ENCODE data around the gene CYP3A5. TPM values are rescaled to one million over a fixed set of nuclear protein-coding genes. Genes with fewer than 3 reads are reported as not detected.
A peak's percentile ranks its signal among the peaks of the same experiment; 100 is the strongest.

Gene CYP3A5
- total RNA-seq, 2 donors from 2014 or later, result 0.38 to 0.42 TPM

GRCh38 chr7:99615989-99616358, 63.8 kb downstream of the CYP3A5 start:
- no peak for DNase-seq
- peaks cover 14% of the 10 kb centered on the region for H3K4me1 Mint-ChIP-seq
- H3K9me3 Mint-ChIP-seq, result peaks cover 2% of the 10 kb centered on the region
- Histone ChIP-seq H3K4me1 (ENCODE audit: control insufficient read depth, insufficient read depth, low read length) (peaks cover 5% of the 10 kb centered on the region), H3K27me3 (ENCODE audit: control insufficient read depth, insufficient read depth, low read length, poor library complexity, severe bottlenecking) (no peaks in the 10 kb centered on the region), H3K4me3 (ENCODE audit: low read length) (peak overlapping the region; percentile 92), H3K27ac (ENCODE audit: low read depth, low read length) (no peak overlapping the region), H3K9ac (ENCODE audit: extremely low read depth, low read length, poor library complexity, severe bottlenecking) (no peak overlapping the region), H3K9me3 (ENCODE audit: control insufficient read depth, low read length) (no peaks in the 10 kb centered on the region), H3K36me3 (ENCODE audit: control insufficient read depth, insufficient read depth, low read length) (peaks cover 28% of the 10 kb centered on the region)
- peaks cover 33% of the 10 kb centered on the region for H3K27me3 Mint-ChIP-seq (ENCODE audit: insufficient read depth)
- 99 to 100% methylated on average over 1 to 5 of the region's 5 CpGs for WGBS, 2 experiments (ENCODE audit: insufficient coverage in 1 of 2, insufficient read length in 1 of 2)
- peak overlapping the region; percentile 98 for H3K27ac Mint-ChIP-seq
- H3K4me3 Mint-ChIP-seq, result peak overlapping the region; percentile 88
- H3K36me3 Mint-ChIP-seq (ENCODE audit: low read depth), result peaks cover 28% of the 10 kb centered on the region
- TF ChIP-seq, protein P1, sequence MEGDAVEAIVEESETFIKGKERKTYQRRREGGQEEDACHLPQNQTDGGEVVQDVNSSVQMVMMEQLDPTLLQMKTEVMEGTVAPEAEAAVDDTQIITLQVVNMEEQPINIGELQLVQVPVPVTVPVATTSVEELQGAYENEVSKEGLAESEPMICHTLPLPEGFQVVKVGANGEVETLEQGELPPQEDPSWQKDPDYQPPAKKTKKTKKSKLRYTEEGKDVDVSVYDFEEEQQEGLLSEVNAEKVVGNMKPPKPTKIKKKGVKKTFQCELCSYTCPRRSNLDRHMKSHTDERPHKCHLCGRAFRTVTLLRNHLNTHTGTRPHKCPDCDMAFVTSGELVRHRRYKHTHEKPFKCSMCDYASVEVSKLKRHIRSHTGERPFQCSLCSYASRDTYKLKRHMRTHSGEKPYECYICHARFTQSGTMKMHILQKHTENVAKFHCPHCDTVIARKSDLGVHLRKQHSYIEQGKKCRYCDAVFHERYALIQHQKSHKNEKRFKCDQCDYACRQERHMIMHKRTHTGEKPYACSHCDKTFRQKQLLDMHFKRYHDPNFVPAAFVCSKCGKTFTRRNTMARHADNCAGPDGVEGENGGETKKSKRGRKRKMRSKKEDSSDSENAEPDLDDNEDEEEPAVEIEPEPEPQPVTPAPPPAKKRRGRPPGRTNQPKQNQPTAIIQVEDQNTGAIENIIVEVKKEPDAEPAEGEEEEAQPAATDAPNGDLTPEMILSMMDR (conservative IDR thresholded peaks at IDR 0.05), result no peak

GRCh38 chr7:99614495-99614894, 65.3 kb downstream of the CYP3A5 start:
- 80 to 92% methylated on average over 1 to 3 of the region's 3 CpGs for WGBS, 2 experiments (ENCODE audit: insufficient coverage in 1 of 2, insufficient read length in 1 of 2)
- H3K4me3 ChIP-seq (ENCODE audit: low read length), result no peak overlapping the region
- peaks cover 15% of the 10 kb centered on the region for H3K36me3 Mint-ChIP-seq (ENCODE audit: low read depth)

DNA sequence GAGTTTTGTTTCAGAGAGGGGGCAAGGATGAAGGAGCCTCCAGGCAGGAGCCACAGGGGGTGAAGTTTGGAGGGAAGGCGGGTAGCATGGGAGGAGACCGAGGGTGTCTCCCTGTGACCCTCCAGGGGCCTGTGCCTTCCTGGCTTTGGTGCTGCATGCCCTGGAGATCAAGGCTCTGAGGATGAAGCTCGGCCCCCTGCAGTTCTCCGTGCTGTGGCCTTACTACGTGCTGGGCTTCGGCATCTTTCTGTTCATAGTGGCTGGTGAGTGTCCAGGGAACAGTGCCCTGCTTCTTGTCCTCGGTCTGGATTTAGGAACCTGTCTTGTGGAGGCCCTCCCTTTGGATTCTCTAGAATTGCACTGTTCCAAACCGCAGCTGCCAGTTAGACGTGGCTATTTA, 72.2 kb downstream of the CYP3A5 start:
- Histone ChIP-seq H3K27me3 (ENCODE audit: control insufficient read depth, insufficient read depth, low read length, poor library complexity, severe bottlenecking) (peaks cover 9% of the 10 kb centered on the region), H3K9me3 (ENCODE audit: control insufficient read depth, low read length) (no peaks in the 10 kb centered on the region), H3K4me3 (ENCODE audit: low read length) (no peak overlapping the region), H3K36me3 (ENCODE audit: control insufficient read depth, insufficient read depth, low read length) (no peaks in the 10 kb centered on the region), H3K9ac (ENCODE audit: extremely low read depth, low read length, poor library complexity, severe bottlenecking) (no peak overlapping the region), H3K27ac (ENCODE audit: low read depth, low read length) (no peak overlapping the region), H3K4me1 (ENCODE audit: control insufficient read depth, insufficient read depth, low read length) (no peaks in the 10 kb centered on the region)
- TF ChIP-seq, protein P1 (conservative IDR thresholded peaks at IDR 0.05), result no peak
- DNase-seq, result no peak
- Mint-ChIP-seq H3K4me1 (no peaks in the 10 kb centered on the region), H3K4me3 (no peak overlapping the region), H3K27ac (no peak overlapping the region), H3K27me3 (ENCODE audit: insufficient read depth) (peaks cover 50% of the 10 kb centered on the region), H3K9me3 (no peaks in the 10 kb centered on the region), H3K36me3 (ENCODE audit: low read depth) (no peaks in the 10 kb centered on the region)
- 81 to 86% methylated on average over 7 to 9 of the region's 9 CpGs for WGBS, 2 experiments (ENCODE audit: insufficient coverage in 1 of 2, insufficient read length in 1 of 2)

More at GRCh38 chr7:99614495-99614894, 65.3 kb downstream of the CYP3A5 start:
- Mint-ChIP-seq H3K4me3 (no peak overlapping the region), H3K27ac (no peak overlapping the region), H3K4me1 (peaks cover 13% of the 10 kb centered on the region), H3K27me3 (ENCODE audit: insufficient read depth) (peaks cover 46% of the 10 kb centered on the region), H3K9me3 (peaks cover 2% of the 10 kb centered on the region)
- Histone ChIP-seq H3K36me3 (ENCODE audit: control insufficient read depth, insufficient read depth, low read length) (peaks cover 13% of the 10 kb centered on the region), H3K9me3 (ENCODE audit: control insufficient read depth, low read length) (no peaks in the 10 kb centered on the region), H3K4me1 (ENCODE audit: control insufficient read depth, insufficient read depth, low read length) (peaks cover 5% of the 10 kb centered on the region), H3K9ac (ENCODE audit: extremely low read depth, low read length, poor library complexity, severe bottlenecking) (no peak overlapping the region), H3K27ac (ENCODE audit: low read depth, low read length) (no peak overlapping the region), H3K27me3 (ENCODE audit: control insufficient read depth, insufficient read depth, low read length, poor library complexity, severe bottlenecking) (peaks cover 6% of the 10 kb centered on the region)
- no peak for DNase-seq
- TF ChIP-seq, protein P1 (conservative IDR thresholded peaks at IDR 0.05), result no peak

Data from endodermal cell (in vitro differentiated cells).